Upper lobe of right lung (tissue), 1 donor: Measurements from ENCODE around the gene DLEC1. TPM values are rescaled to one million over a fixed set of nuclear protein-coding genes. Genes with fewer than 3 reads are reported as not detected.
"Not testable (repeated sequence)": the region's sequence is repeated elsewhere in the genome, so short reads cannot be mapped to it uniquely, and the experiment has no call there.

Source experiments
- ATAC-seq: fragments of 200-7000 bp; cut with Tn5 transposase; one replicate; pipeline ENCODE4 v1.9.1; 2020; ENCODE audit warnings: mild to moderate bottlenecking, moderate library complexity
- DNase-seq: peaks from one replicate; pipeline ENCODE4 v3.0.0-alpha.2; 2020
- H3K27ac ChIP-seq: fragments of 200-600 bp; one replicate; pipeline ENCODE4 v1.8.0; 2022
- H3K27me3 ChIP-seq: fragments of 200-600 bp; one replicate; pipeline ENCODE4 v1.8.0; 2022; ENCODE audit warnings: mild to moderate bottlenecking
- H3K36me3 ChIP-seq: fragments of 200-600 bp; one replicate; pipeline ENCODE4 v1.8.0; 2022
- H3K4me1 ChIP-seq: fragments of 200-600 bp; one replicate; pipeline ENCODE4 v1.8.0; 2022
- H3K4me3 ChIP-seq: fragments of 200-600 bp; one replicate; pipeline ENCODE4 v1.8.0; 2022; ENCODE audit warnings: mild to moderate bottlenecking
- H3K9me3 ChIP-seq: fragments of 200-600 bp; one replicate; pipeline ENCODE4 v1.8.0; 2022
- CTCF ChIP-seq: fragments of 200-600 bp; IDR thresholded peaks from one replicate; pipeline ENCODE4 v1.8.0; 2022; ENCODE audit warnings: antibody characterized with exemption
- intact Hi-C: fragments of 100-400 bp; cut with DNase I; formaldehyde crosslinking; loops from one replicate; pipeline ENCODE4 v1.11.0; 2022
- total RNA-seq: library from RNA; stranded (reverse); fragmentation: NEBNext Ultra II Directional; extraction: Animal tissue kit (Norgen Biotek cat#: 25700); gene quantifications from one replicate; pipeline ENCODE4 v1.2.1, GENCODE V29; 2021
- donor health status: DM: no; HTN: yes; CAD: no; lungs with severe emphysema.

The DLEC1 gene
- total RNA-seq, 1 donor from 2014 or later = 2.7 TPM

- intact Hi-C loops = no loop called here
- H3K9me3 ChIP-seq = no peaks in the 10 kb centered on the region
- H3K27me3 ChIP-seq = no peaks in the 10 kb centered on the region
- no peaks in the 10 kb centered on the region for H3K4me1 ChIP-seq
- no peak for TF ChIP-seq CTCF
- no peaks in the 10 kb centered on the region for H3K36me3 ChIP-seq
- DNase-seq (no peak), ATAC-seq (no peak)
- H3K4me3 ChIP-seq = no peak overlapping the region
- H3K27ac ChIP-seq = no peak overlapping the region
Measured at GRCh38 chr3:38059591-38059990, 20.6 kb downstream of the DLEC1 start.

DNA sequence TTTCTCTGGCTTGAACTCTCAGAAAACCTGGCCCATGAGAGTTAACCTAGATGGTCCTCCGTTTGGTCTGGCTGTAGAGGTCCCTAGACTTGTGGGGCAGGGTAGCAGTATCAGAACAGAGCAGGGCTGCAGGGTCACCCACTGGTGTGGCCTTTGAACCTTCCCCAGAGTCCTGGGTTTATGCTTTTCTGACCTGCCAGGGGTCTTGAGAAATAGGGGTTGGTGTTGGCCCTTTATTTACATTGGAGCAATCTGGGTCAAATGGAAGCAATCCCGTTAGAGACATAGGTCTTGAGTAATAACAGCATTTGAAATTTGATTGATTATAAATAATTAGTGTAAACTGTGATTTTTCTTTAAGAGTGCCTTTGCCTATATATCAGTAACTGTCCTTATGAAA, 23.8 kb downstream of the DLEC1 start:
- H3K36me3 ChIP-seq = no peaks in the 10 kb centered on the region
- H3K4me3 ChIP-seq = no peak overlapping the region
- no peak for ATAC-seq
- no peak for DNase-seq
- intact Hi-C loops = no loop called here
- H3K27me3 ChIP-seq = no peaks in the 10 kb centered on the region
- no peak for TF ChIP-seq CTCF
- no peak overlapping the region for H3K27ac ChIP-seq
- H3K9me3 ChIP-seq = no peaks in the 10 kb centered on the region
- no peaks in the 10 kb centered on the region for H3K4me1 ChIP-seq

DNA sequence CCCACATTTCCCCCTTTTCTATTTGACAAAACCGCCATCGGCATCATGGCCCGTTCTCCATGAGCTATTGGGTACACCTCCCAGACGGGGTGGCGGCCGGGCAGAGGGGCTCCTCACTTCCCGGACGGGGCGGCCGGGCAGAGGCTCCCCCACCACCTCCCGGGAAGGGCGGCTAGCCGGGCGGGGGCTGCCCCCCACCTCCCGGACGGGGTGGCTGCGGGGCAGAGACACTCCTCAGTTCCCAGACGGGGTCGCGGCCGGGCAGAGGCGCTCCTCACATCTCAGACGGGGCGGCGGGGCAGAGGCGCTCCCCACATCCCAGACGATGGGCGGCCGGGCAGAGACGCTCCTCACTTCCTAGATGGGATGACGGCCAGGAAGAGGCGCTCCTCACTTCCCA, 25.4 kb downstream of the DLEC1 start:
- H3K36me3 ChIP-seq, H3K9me3 ChIP-seq, DNase-seq, intact Hi-C loops, H3K27me3 ChIP-seq, H3K4me1 ChIP-seq, ATAC-seq, H3K4me3 ChIP-seq, H3K27ac ChIP-seq: not testable (repeated sequence)

DNA sequence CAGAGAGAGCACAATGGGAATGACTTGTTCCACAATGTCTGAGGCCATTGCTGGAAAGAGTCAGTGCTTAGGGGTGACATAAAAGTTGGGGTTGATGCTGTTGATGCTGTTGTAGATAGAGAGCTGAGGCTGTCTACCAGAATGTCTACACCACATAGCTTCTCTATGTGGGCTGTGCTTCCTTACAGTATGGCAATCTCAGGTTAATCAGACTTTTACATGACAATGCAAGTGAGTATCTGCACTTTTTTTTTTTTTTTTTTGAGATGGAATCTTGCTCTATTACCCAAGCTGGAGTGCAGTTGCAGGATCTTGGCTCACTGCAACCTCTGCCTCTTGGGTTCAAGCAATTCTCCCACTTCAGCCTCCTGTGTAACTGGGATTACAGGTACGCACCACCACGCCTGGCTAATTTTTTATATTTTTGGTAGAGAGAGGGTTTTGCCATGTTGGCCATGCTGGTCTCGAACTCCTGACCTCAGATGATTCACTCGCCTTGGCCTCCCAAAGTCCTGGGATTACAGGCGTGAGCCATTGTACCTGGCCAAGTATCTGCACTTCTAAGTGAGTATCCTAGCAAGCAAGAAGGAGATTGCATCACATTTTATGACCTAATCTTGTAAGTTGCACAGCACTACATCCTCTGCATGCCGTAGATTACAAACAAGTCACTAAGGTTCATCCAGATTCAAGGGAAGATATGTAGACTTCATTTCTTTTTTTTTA, 28.7 kb downstream of the DLEC1 start:
- ATAC-seq = peak; percentile 62
- no peaks in the 10 kb centered on the region for H3K4me1 ChIP-seq
- DNase-seq = no peak

GRCh38 chr3:38070013-38070412, 31.0 kb downstream of the DLEC1 start:
- no peaks in the 10 kb centered on the region for H3K36me3 ChIP-seq
- no peak overlapping the region for H3K27ac ChIP-seq
- no peak for TF ChIP-seq CTCF
- DNase-seq = no peak
- ATAC-seq = no peak
- H3K4me3 ChIP-seq = no peak overlapping the region
- intact Hi-C loops = no loop called here
- no peaks in the 10 kb centered on the region for H3K27me3 ChIP-seq
- no peaks in the 10 kb centered on the region for H3K9me3 ChIP-seq
- no peaks in the 10 kb centered on the region for H3K4me1 ChIP-seq

More for the DNA sequence above, 28.7 kb downstream of the DLEC1 start:
- Histone ChIP-seq H3K27ac (no peak overlapping the region), H3K4me3 (no peak overlapping the region), H3K9me3 (no peaks in the 10 kb centered on the region), H3K27me3 (no peaks in the 10 kb centered on the region), H3K36me3 (no peaks in the 10 kb centered on the region)
- TF ChIP-seq CTCF = no peak
- intact Hi-C loops = no loop called here

DNA sequence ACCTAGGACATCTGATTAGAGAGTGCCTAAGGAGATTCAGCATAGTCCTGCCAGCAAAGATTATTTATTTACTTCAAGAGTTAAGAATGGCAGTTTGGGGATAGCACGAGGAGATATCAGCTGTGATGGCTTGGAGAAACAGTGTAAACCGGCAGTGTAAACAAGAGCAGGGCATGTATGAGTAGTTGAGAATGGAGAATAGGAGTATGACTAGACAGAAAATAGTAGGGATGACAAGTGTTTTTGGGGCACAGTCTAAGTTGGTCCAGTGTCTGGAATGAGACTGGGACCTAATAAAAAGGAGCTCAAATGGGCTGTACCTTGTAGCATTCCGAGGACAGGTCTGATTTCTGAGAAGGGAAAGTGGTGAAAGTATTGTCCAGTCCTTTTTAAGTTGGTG, 38.1 kb downstream of the DLEC1 start:
- H3K27me3 ChIP-seq, H3K4me3 ChIP-seq, H3K4me1 ChIP-seq, H3K36me3 ChIP-seq, H3K9me3 ChIP-seq, H3K27ac ChIP-seq, ATAC-seq, intact Hi-C loops, DNase-seq: not testable (repeated sequence)

- ATAC-seq, intact Hi-C loops, H3K27ac ChIP-seq, H3K4me3 ChIP-seq, H3K9me3 ChIP-seq, H3K27me3 ChIP-seq, DNase-seq, H3K4me1 ChIP-seq, H3K36me3 ChIP-seq: not testable (repeated sequence)
Measured at GRCh38 chr3:38082296-38082695, 43.3 kb downstream of the DLEC1 start.

GRCh38 chr3:38083254-38083653, 44.2 kb downstream of the DLEC1 start:
- H3K4me3 ChIP-seq, H3K27me3 ChIP-seq, H3K36me3 ChIP-seq, H3K9me3 ChIP-seq, H3K4me1 ChIP-seq, H3K27ac ChIP-seq, ATAC-seq, intact Hi-C loops, DNase-seq: not testable (repeated sequence)
